ENCODE measurements around the gene UCK2. TPM values are rescaled to one million over a fixed set of nuclear protein-coding genes. Genes with fewer than 3 reads are reported as not detected.

The UCK2 gene
- total and polyA plus RNA-seq, 11 donors = 4.5 to 53.7 (median 13.9) TPM

- H3K9me3 ChIP-seq = peaks cover 0 to 13% (median 0%) of the 10 kb centered on the region in 12 donors
- TF ChIP-seq, protein P1, sequence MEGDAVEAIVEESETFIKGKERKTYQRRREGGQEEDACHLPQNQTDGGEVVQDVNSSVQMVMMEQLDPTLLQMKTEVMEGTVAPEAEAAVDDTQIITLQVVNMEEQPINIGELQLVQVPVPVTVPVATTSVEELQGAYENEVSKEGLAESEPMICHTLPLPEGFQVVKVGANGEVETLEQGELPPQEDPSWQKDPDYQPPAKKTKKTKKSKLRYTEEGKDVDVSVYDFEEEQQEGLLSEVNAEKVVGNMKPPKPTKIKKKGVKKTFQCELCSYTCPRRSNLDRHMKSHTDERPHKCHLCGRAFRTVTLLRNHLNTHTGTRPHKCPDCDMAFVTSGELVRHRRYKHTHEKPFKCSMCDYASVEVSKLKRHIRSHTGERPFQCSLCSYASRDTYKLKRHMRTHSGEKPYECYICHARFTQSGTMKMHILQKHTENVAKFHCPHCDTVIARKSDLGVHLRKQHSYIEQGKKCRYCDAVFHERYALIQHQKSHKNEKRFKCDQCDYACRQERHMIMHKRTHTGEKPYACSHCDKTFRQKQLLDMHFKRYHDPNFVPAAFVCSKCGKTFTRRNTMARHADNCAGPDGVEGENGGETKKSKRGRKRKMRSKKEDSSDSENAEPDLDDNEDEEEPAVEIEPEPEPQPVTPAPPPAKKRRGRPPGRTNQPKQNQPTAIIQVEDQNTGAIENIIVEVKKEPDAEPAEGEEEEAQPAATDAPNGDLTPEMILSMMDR (IDR thresholded peaks at IDR 0.05) = no peak
- TF ChIP-seq POLR2A (IDR thresholded peaks at IDR 0.05) = no peak
- DNase-seq (no peak), ATAC-seq (peak in 1 of 4 donors; percentile 24)
- H3K4me1 ChIP-seq = peaks cover 0 to 11% (median 0%) of the 10 kb centered on the region in 12 donors
- H3K27me3 ChIP-seq = no peaks in the 10 kb centered on the region
- no peaks in the 10 kb centered on the region for H3K36me3 ChIP-seq
- H3K27ac ChIP-seq = peak overlapping the region in 2 of 12 donors; percentile 31 to 37
- H3K4me3 ChIP-seq = no peak overlapping the region
- 40 to 56% (median 50%) methylated on average over 3 of the region's 3 CpGs for WGBS, 4 donors
- intact Hi-C loops (cut with DNase I) = no loop called here
Observed at GRCh38 chr1:165816157-165816556, 11.3 kb upstream of the UCK2 start.

DNA sequence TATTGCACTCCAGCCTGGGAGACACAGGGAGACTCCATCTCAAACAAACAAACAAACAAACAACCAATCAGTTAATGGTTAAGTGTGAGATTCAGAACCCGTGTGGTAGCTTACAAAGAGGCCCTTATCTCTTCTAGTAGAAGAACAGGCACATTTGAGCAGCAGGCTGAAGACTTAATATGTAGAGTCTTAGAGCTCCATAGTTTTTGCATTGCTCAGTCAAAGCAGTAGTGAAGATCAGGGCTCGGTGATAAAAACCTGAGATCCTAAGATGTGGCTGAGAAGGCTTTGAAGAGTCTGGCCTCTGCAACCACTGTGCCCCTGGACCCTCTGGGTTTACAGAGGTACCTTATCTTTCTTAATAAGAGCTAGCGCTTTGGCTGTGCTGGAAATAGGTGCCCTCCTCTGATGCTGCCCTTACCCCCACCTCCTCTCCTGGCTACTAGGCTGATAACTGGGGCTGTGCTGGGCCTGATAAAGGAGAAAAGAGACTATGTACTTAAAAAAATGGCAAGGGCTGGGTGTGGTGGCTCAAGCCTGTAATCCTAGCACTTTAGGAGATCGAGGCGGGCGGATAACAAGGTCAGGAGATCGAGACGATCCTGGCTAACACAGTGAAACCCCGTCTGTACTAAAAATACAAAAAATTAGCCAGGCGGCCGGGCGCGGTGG lies 10.5 kb upstream of the UCK2 start:
- H3K4me3 ChIP-seq = no peak overlapping the region
- 55 to 63% (median 59%) methylated on average over 13 of the region's 13 CpGs for whole genome bisulfite sequencing, 4 donors
- peak in 2 of 4 donors; percentile 42 to 45 for ATAC-seq
- H3K27ac ChIP-seq = no peak overlapping the region
- peaks cover 0 to 13% (median 0%) of the 10 kb centered on the region in 12 donors for H3K9me3 ChIP-seq
- intact Hi-C loops (cut with DNase I) = no loop called here
- no peak for TF ChIP-seq POLR2A (IDR thresholded peaks at IDR 0.05)
- TF ChIP-seq, protein P1 (IDR thresholded peaks at IDR 0.05) = no peak
- H3K36me3 ChIP-seq = no peaks in the 10 kb centered on the region
- no peaks in the 10 kb centered on the region for H3K27me3 ChIP-seq
- no peak for DNase-seq
- peaks cover 0 to 11% (median 0%) of the 10 kb centered on the region in 12 donors for H3K4me1 ChIP-seq

- TF ChIP-seq POLR2A (IDR thresholded peaks at IDR 0.05) = no peak
- TF ChIP-seq, protein P1 (IDR thresholded peaks at IDR 0.05) = no peak
- H3K4me1 ChIP-seq = peaks cover 0 to 13% (median 4%) of the 10 kb centered on the region in 12 donors
- H3K9me3 ChIP-seq = no peaks in the 10 kb centered on the region
- no peaks in the 10 kb centered on the region for H3K27me3 ChIP-seq
- no peak overlapping the region for H3K4me3 ChIP-seq
- H3K36me3 ChIP-seq = no peaks in the 10 kb centered on the region
- intact Hi-C loops (cut with DNase I) = loop anchor here in 3 of 10 donors (10.0 kb wide), 2 partner anchors 49 to 71 kb away; no protein-coding TSS in a partner anchor
- H3K27ac ChIP-seq = no peak overlapping the region
- 60 to 72% (median 68%) methylated on average over 4 of the region's 4 CpGs for WGBS, 4 donors
- DNase-seq (no peak), ATAC-seq (no peak)
Observed at GRCh38 chr1:165823552-165824268, 3.7 kb upstream of the UCK2 start.

DNA sequence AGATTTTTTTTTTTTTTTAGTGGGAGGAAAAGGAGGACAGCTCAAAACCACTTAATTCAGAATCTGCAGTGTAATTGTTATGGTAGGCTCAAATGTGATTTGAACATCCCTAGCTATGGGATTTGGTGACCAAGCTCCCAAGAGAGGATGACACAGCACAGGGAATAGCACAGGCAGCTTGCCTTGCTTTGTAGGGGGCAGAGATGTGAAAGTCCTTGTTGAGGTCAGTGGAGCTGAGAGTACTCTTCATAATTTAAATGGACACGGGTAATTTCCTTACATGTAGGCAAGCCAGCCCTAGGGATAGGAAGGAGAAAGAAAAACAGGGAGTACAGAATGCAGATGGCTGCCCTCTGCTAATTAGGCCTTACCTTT lies 3.2 kb upstream of the UCK2 start:
- ATAC-seq (no peak), DNase-seq (no peak)
- peaks cover 0 to 18% (median 6%) of the 10 kb centered on the region in 12 donors for H3K4me1 ChIP-seq
- no peaks in the 10 kb centered on the region for H3K9me3 ChIP-seq
- WGBS, 4 donors = 64 to 78% (median 68%) methylated on average over 1 of the region's 1 CpG
- no peak overlapping the region for H3K27ac ChIP-seq
- TF ChIP-seq POLR2A (IDR thresholded peaks at IDR 0.05) = no peak
- TF ChIP-seq, protein P1 (IDR thresholded peaks at IDR 0.05) = no peak
- intact Hi-C loops (cut with DNase I) = loop anchor here in 3 of 10 donors (10.0 kb wide), 2 partner anchors 49 to 71 kb away; no protein-coding TSS in a partner anchor
- no peaks in the 10 kb centered on the region for H3K36me3 ChIP-seq
- no peaks in the 10 kb centered on the region for H3K27me3 ChIP-seq
- no peak overlapping the region for H3K4me3 ChIP-seq

Measured in heart left ventricle (tissue), 16 donors.